ENCODE measurements around the gene TRIM9.

DNA sequence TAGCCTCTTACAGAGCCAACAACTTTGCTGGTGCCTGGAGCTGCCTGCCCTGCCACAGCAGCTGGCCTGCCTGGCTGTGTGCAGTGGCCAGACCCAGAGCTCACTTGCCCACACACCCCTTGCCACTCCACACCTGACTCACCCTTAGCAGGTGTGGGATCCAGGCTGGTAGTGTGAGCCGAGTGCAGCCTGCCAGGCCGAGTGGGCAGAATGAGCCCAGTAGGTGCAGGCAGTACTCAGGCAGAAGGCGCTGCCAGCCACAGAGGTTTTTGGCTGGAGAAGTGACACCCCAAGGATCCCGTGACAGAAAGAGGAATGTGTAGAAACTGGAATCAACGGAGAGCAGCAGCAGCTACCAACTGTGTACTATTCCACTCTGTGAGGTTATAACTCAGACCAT lies 120.8 kb downstream of the TRIM9 start:
- no peak for TF ChIP-seq CREB1 (CRISPR knock-in tag; IDR thresholded peaks at IDR 0.05; ENCODE audit: low read depth)
- TF ChIP-seq CTCF (conservative IDR thresholded peaks at IDR 0.05; ENCODE audit: low read depth in 2 of 2): no peak
- TF ChIP-seq EZH2 (IDR thresholded peaks at IDR 0.05; ENCODE audit: low read depth, unreplicated experiment): no peak
- no peak for TF ChIP-seq REST (IDR thresholded peaks at IDR 0.05; ENCODE audit: unreplicated experiment)
- no peak for TF ChIP-seq POLR2AphosphoS5 (IDR thresholded peaks at IDR 0.05; ENCODE audit: low read depth)
- no peak for TF ChIP-seq EZH2phosphoT487 (IDR thresholded peaks at IDR 0.05; ENCODE audit: unreplicated experiment)
- TF ChIP-seq JUNB (IDR thresholded peaks at IDR 0.05; ENCODE audit: unreplicated experiment): no peak
- TF ChIP-seq STAT1 (IDR thresholded peaks at IDR 0.05; ENCODE audit: unreplicated experiment): no peak
